Measurements from ENCODE around the gene ZNF592.

The ZNF592 gene

GRCh38 chr15:84772031-84772430, 23.6 kb downstream of the ZNF592 start:
- DNase-seq (ENCODE audit: low spot score) = no peak
- TF ChIP-seq, protein P1, sequence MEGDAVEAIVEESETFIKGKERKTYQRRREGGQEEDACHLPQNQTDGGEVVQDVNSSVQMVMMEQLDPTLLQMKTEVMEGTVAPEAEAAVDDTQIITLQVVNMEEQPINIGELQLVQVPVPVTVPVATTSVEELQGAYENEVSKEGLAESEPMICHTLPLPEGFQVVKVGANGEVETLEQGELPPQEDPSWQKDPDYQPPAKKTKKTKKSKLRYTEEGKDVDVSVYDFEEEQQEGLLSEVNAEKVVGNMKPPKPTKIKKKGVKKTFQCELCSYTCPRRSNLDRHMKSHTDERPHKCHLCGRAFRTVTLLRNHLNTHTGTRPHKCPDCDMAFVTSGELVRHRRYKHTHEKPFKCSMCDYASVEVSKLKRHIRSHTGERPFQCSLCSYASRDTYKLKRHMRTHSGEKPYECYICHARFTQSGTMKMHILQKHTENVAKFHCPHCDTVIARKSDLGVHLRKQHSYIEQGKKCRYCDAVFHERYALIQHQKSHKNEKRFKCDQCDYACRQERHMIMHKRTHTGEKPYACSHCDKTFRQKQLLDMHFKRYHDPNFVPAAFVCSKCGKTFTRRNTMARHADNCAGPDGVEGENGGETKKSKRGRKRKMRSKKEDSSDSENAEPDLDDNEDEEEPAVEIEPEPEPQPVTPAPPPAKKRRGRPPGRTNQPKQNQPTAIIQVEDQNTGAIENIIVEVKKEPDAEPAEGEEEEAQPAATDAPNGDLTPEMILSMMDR (IDR thresholded peaks at IDR 0.05; ENCODE audit: extremely low read depth, missing control alignments) = no peak

DNA sequence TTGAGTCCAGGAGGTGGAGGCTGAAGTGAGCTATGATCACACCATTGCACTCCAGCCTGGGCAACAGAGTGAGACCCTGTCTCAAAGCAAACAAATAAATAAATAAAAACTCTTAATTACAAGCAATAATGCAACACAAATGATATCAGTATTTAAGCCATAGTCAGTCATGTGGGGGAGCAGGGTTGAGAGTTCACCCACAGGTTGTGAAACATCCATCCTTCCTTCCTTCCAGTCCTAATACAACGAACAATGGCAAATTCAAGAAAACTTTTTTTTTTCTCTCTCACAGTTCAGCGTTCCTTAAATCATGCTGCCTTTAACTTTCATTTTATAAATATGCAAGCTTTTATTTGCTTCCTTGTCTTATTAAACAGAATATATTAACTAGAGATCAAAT, 24.1 kb downstream of the ZNF592 start:
- DNase-seq (ENCODE audit: low spot score) = no peak

GRCh38 chr15:84773716-84774115, 25.3 kb downstream of the ZNF592 start:
- DNase-seq (ENCODE audit: low spot score) = peak; percentile 30
- TF ChIP-seq, protein P1 (IDR thresholded peaks at IDR 0.05; ENCODE audit: extremely low read depth, missing control alignments) = no peak

More for the DNA sequence above, 24.1 kb downstream of the ZNF592 start:
- TF ChIP-seq, protein P1 (IDR thresholded peaks at IDR 0.05; ENCODE audit: extremely low read depth, missing control alignments) = no peak

DNA sequence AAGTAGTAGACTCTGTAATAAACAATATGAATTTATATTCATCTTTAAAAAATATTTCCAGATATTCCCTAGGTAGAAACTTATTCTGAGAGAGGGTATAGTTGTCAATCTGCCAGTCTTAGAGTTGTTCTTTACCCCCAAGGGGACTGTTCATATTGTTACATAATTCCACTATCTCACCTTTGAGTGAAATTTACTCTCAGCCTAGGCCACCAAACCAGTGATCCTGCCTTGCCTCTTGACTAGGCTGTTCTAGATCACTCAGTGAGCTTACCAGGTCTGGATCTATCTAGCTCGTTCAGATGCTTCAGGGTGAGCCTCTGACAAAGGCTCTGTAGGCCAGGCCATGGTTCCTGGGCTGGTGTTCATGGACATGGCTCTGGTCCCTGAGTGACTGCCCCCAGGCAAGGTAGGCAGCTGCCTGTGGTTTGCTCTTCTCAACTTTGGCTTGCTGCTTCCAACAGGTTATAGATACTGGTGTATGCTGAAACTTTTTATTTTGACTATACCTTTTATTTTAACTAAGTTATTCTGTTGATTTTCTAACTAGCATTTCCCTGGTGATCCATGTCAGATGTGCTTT, 27.6 kb downstream of the ZNF592 start:
- TF ChIP-seq, protein P1 (IDR thresholded peaks at IDR 0.05; ENCODE audit: extremely low read depth, missing control alignments) = no peak
- DNase-seq (ENCODE audit: low spot score) = no peak

GRCh38 chr15:84778194-84778593, 29.8 kb downstream of the ZNF592 start:
- DNase-seq (ENCODE audit: low spot score) = no peak

GRCh38 chr15:84780492-84780891, 32.1 kb downstream of the ZNF592 start:
- TF ChIP-seq, protein P1 (IDR thresholded peaks at IDR 0.05; ENCODE audit: extremely low read depth, missing control alignments) = no peak
- no peak for DNase-seq (ENCODE audit: low spot score)

More at GRCh38 chr15:84778194-84778593, 29.8 kb downstream of the ZNF592 start:
- TF ChIP-seq, protein P1 (IDR thresholded peaks at IDR 0.05; ENCODE audit: extremely low read depth, missing control alignments) = no peak

- TF ChIP-seq, protein P1 (IDR thresholded peaks at IDR 0.05; ENCODE audit: extremely low read depth, missing control alignments) = no peak
- no peak for DNase-seq (ENCODE audit: low spot score)
These were observed 33.1 kb downstream of the ZNF592 start for GRCh38 chr15:84781495-84781894.
